GM12891 (cell line): ENCODE measurements around the gene HDAC4.

Source experiments
- PAX5 ChIP-seq: IDR thresholded peaks from 2 replicates; pipeline ENCODE4 v1.6.1; 2011; ENCODE audit warnings: low read length, moderate library complexity, mild to moderate bottlenecking; ENCODE audit not compliant: insufficient read depth, severe bottlenecking
- POLR2A ChIP-seq: IDR thresholded peaks from 2 replicates; pipeline ENCODE4 v1.6.1; 2011; ENCODE audit warnings: low read depth, low read length, control low read depth
- POLR2AphosphoS5 ChIP-seq: IDR thresholded peaks from 2 replicates; pipeline ENCODE4 v1.6.1; 2011; ENCODE audit warnings: low read depth, low read length, control low read depth
- POU2F2 ChIP-seq: IDR thresholded peaks from 2 replicates; pipeline ENCODE4 v1.6.1; 2011; ENCODE audit warnings: low read depth, mild to moderate bottlenecking, control low read depth, low read length, moderate library complexity
- SPI1 ChIP-seq: IDR thresholded peaks from 2 replicates; pipeline ENCODE4 v1.6.1; 2011; ENCODE audit warnings: low read depth, low read length, control low read depth
- TAF1 ChIP-seq: IDR thresholded peaks from 2 replicates; pipeline ENCODE4 v1.6.1; 2011; ENCODE audit warnings: low read depth, low read length, control low read depth

GRCh38 chr2:239165206-239165831, 235.5 kb downstream of the HDAC4 start:
- TF ChIP-seq POLR2A (no peak), POLR2AphosphoS5 (no peak), TAF1 (no peak), PAX5 (no peak), POU2F2 (no peak), SPI1 (no peak)
